ENCODE results near the gene SELL.

The SELL gene

GRCh38 chr1:169711469-169712308 is at the start of gene SELL:
Gene SELL, minus strand, starts transcription at chr1:169711620. Its CDS starts 122 bp downstream, at chr1:169711498.
- DNase-seq (ENCODE audit: insufficient read length, low spot score) = peak; percentile 9
- no peak for TF ChIP-seq POLR2A (IDR thresholded peaks at IDR 0.05; ENCODE audit: low read depth, low read length)
- FAIRE-seq = peak; percentile 86

- no peak for TF ChIP-seq POLR2A (IDR thresholded peaks at IDR 0.05; ENCODE audit: low read depth, low read length)
- FAIRE-seq (no peak), DNase-seq (ENCODE audit: insufficient read length, low spot score) (no peak)
Observed at GRCh38 chr1:169759038-169759437, 47.6 kb upstream of the SELL start.

GRCh38 chr1:169753549-169753948 is 42.1 kb upstream of the SELL start:
- DNase-seq (ENCODE audit: insufficient read length, low spot score) (no peak), FAIRE-seq (no peak)
- TF ChIP-seq POLR2A (IDR thresholded peaks at IDR 0.05; ENCODE audit: low read depth, low read length) = no peak

GRCh38 chr1:169750041-169750440 is 38.6 kb upstream of the SELL start:
- no peak for TF ChIP-seq POLR2A (IDR thresholded peaks at IDR 0.05; ENCODE audit: low read depth, low read length)
- no peak for FAIRE-seq

GRCh38 chr1:169746550-169746949 is 35.1 kb upstream of the SELL start:
- TF ChIP-seq POLR2A (IDR thresholded peaks at IDR 0.05; ENCODE audit: low read depth, low read length) = no peak
- FAIRE-seq = no peak
- DNase-seq (ENCODE audit: insufficient read length, low spot score) = no peak

More at GRCh38 chr1:169750041-169750440, 38.6 kb upstream of the SELL start:
- no peak for DNase-seq (ENCODE audit: insufficient read length, low spot score)

GRCh38 chr1:169745015-169745861 is 33.8 kb upstream of the SELL start:
- no peak for FAIRE-seq
- no peak for DNase-seq (ENCODE audit: insufficient read length, low spot score)
- TF ChIP-seq POLR2A (IDR thresholded peaks at IDR 0.05; ENCODE audit: low read depth, low read length) = no peak

- FAIRE-seq (no peak), DNase-seq (ENCODE audit: insufficient read length, low spot score) (no peak)
Observed at GRCh38 chr1:169741666-169742394, 30.4 kb upstream of the SELL start.

GRCh38 chr1:169739980-169740379 is 28.6 kb upstream of the SELL start:
- DNase-seq (ENCODE audit: insufficient read length, low spot score) = no peak
- TF ChIP-seq POLR2A (IDR thresholded peaks at IDR 0.05; ENCODE audit: low read depth, low read length) = no peak
- no peak for FAIRE-seq

More at GRCh38 chr1:169741666-169742394, 30.4 kb upstream of the SELL start:
- no peak for TF ChIP-seq POLR2A (IDR thresholded peaks at IDR 0.05; ENCODE audit: low read depth, low read length)

GRCh38 chr1:169733924-169734323 is 22.5 kb upstream of the SELL start, which contains the start of gene SELE:
Gene SELE, minus strand, starts transcription at chr1:169734079. Its CDS starts 467 bp downstream, at chr1:169733612.
- DNase-seq (ENCODE audit: insufficient read length, low spot score) (no peak), FAIRE-seq (no peak)
- no peak for TF ChIP-seq POLR2A (IDR thresholded peaks at IDR 0.05; ENCODE audit: low read depth, low read length)

- TF ChIP-seq POLR2A (IDR thresholded peaks at IDR 0.05; ENCODE audit: low read depth, low read length) = no peak
Observed at GRCh38 chr1:169731446-169731845, 20.0 kb upstream of the SELL start.

GRCh38 chr1:169729991-169730390 is 18.6 kb upstream of the SELL start:
- FAIRE-seq = no peak
- no peak for TF ChIP-seq POLR2A (IDR thresholded peaks at IDR 0.05; ENCODE audit: low read depth, low read length)
- DNase-seq (ENCODE audit: insufficient read length, low spot score) = no peak

More at GRCh38 chr1:169731446-169731845, 20.0 kb upstream of the SELL start:
- no peak for DNase-seq (ENCODE audit: insufficient read length, low spot score)
- no peak for FAIRE-seq

- FAIRE-seq = no peak
- DNase-seq (ENCODE audit: insufficient read length, low spot score) = no peak
- TF ChIP-seq POLR2A (IDR thresholded peaks at IDR 0.05; ENCODE audit: low read depth, low read length) = no peak
Observed at GRCh38 chr1:169727307-169727706, 15.9 kb upstream of the SELL start.

- FAIRE-seq (no peak), DNase-seq (ENCODE audit: insufficient read length, low spot score) (no peak)
- TF ChIP-seq POLR2A (IDR thresholded peaks at IDR 0.05; ENCODE audit: low read depth, low read length) = no peak
Observed at GRCh38 chr1:169726851-169727250, 15.4 kb upstream of the SELL start.

- TF ChIP-seq POLR2A (IDR thresholded peaks at IDR 0.05; ENCODE audit: low read depth, low read length) = no peak
- FAIRE-seq = no peak
- DNase-seq (ENCODE audit: insufficient read length, low spot score) = no peak
Observed at GRCh38 chr1:169725930-169726329, 14.5 kb upstream of the SELL start.
